Osteoblast (primary cell): ENCODE results near the gene CHAF1A. TPM values are rescaled to one million over a fixed set of nuclear protein-coding genes. Genes with fewer than 3 reads are reported as not detected.
A peak's percentile ranks its signal among the peaks of the same experiment; 100 is the strongest.

ENCODE experiments used
- DNase-seq: peaks from one replicate; pipeline ENCODE4 v3.0.0; 2011; ENCODE audit warnings: low spot score, mixed read lengths; ENCODE audit not compliant: insufficient read length; ENCODE audit errors: missing footprints
- H2AFZ ChIP-seq: 2 replicates; pipeline ENCODE4 v1.6.0; 2011; ENCODE audit warnings: mild to moderate bottlenecking, low read length
- H3K27ac ChIP-seq: 2 replicates; pipeline ENCODE4 v1.5.1; 2011; ENCODE audit warnings: mild to moderate bottlenecking, low read depth, low read length, moderate library complexity
- H3K27me3 ChIP-seq: 2 replicates; pipeline ENCODE4 v1.6.0; 2012; ENCODE audit warnings: mild to moderate bottlenecking, control low read depth, inconsistent platforms, low read length, moderate library complexity; ENCODE audit not compliant: insufficient read depth
- H3K36me3 ChIP-seq: 2 replicates; pipeline ENCODE4 v1.5.1; 2011; ENCODE audit warnings: mild to moderate bottlenecking, low read length, control low read depth, moderate library complexity; ENCODE audit not compliant: insufficient read depth
- H3K4me1 ChIP-seq: 2 replicates; pipeline ENCODE4 v1.5.1; 2011; ENCODE audit warnings: mild to moderate bottlenecking, low read length, control low read depth, moderate library complexity; ENCODE audit not compliant: insufficient read depth
- H3K4me2 ChIP-seq: 2 replicates; pipeline ENCODE4 v1.6.0; 2011; ENCODE audit warnings: mild to moderate bottlenecking, low read length; ENCODE audit not compliant: insufficient read depth
- H3K4me3 ChIP-seq: fragments of 200-600 bp; sonication (generic); 3 replicates; pipeline ENCODE4 v1.5.1; 2012; ENCODE audit warnings: mild to moderate bottlenecking, low read length, inconsistent platforms; ENCODE audit not compliant: insufficient read depth
- H3K79me2 ChIP-seq: 2 replicates; pipeline ENCODE4 v1.6.0; 2012; ENCODE audit warnings: mild to moderate bottlenecking, low read length, control low read depth, inconsistent platforms; ENCODE audit not compliant: insufficient read depth
- H3K9me3 ChIP-seq: 2 replicates; pipeline ENCODE4 v1.5.1; 2011; ENCODE audit warnings: low read depth, low read length, control low read depth
- H4K20me1 ChIP-seq: 2 replicates; pipeline ENCODE4 v1.6.0; 2012; ENCODE audit warnings: mild to moderate bottlenecking, low read length, control low read depth; ENCODE audit not compliant: insufficient read depth
- CTCF ChIP-seq: IDR thresholded peaks from 2 replicates; pipeline ENCODE4 v1.5.1; 2011; ENCODE audit warnings: mild to moderate bottlenecking, low read depth, low read length, moderate library complexity; ENCODE audit errors: extremely low read depth
- total RNA-seq: library from RNA; depleted of rRNA; stranded (reverse); fragments of >200 nt; gene quantifications from 2 replicates; pipeline ENCODE4 v1.2.3, GENCODE V29; 2012

Gene CHAF1A
- total RNA-seq, 1 donor = 3.6 TPM

GRCh38 chr19:4467835-4468234 lies 65.4 kb downstream of the CHAF1A start:
- no peak for TF ChIP-seq CTCF
- Histone ChIP-seq H2AFZ (no peak overlapping the region), H3K4me2 (no peak overlapping the region), H3K4me1 (peaks cover 4% of the 10 kb centered on the region), H3K27ac (no peak overlapping the region), H3K27me3 (no peaks in the 10 kb centered on the region), H3K36me3 (no peaks in the 10 kb centered on the region), H3K9me3 (no peaks in the 10 kb centered on the region), H3K4me3 (no peak overlapping the region), H4K20me1 (no peaks in the 10 kb centered on the region), H3K79me2 (peaks cover 7% of the 10 kb centered on the region)
- DNase-seq = no peak

GRCh38 chr19:4471403-4472173 lies 69.1 kb downstream of the CHAF1A start:
- Histone ChIP-seq H4K20me1 (peaks cover 18% of the 10 kb centered on the region), H2AFZ (peak overlapping the region; percentile 97), H3K4me3 (peak overlapping the region; percentile 83), H3K4me2 (peak overlapping the region; percentile 97), H3K9me3 (no peaks in the 10 kb centered on the region), H3K4me1 (peaks cover 17% of the 10 kb centered on the region), H3K27ac (peak overlapping the region; percentile 89), H3K36me3 (peaks cover 11% of the 10 kb centered on the region), H3K27me3 (no peaks in the 10 kb centered on the region), H3K79me2 (peaks cover 38% of the 10 kb centered on the region)
- no peak for TF ChIP-seq CTCF
- DNase-seq = peak; percentile 100

- H3K4me3 ChIP-seq = peak within 1 kb of the TSS; percentile 83
- H3K27ac ChIP-seq = peak within 1 kb of the TSS; percentile 89
- peaks cover 17% of the 10 kb centered on the region for H3K4me1 ChIP-seq
- no peak for TF ChIP-seq CTCF
- peaks cover 19% of the 10 kb centered on the region for H3K36me3 ChIP-seq
- no peaks in the 10 kb centered on the region for H3K9me3 ChIP-seq
- H3K4me2 ChIP-seq = peak within 1 kb of the TSS; percentile 97
- H3K27me3 ChIP-seq = no peaks in the 10 kb centered on the region
- no peak for DNase-seq
- peaks cover 46% of the 10 kb centered on the region for H3K79me2 ChIP-seq
- H2AFZ ChIP-seq = peak within 1 kb of the TSS; percentile 97
- peaks cover 18% of the 10 kb centered on the region for H4K20me1 ChIP-seq
Observed at GRCh38 chr19:4472174-4472974, 69.9 kb downstream of the CHAF1A start, which contains the start of gene HDGFL2. TSS of gene HDGFL2 (plus strand) at chr19:4472297. CDS start at chr19:4472351, 54 bp downstream.
